HCT116 (cell line): ENCODE results near the gene INCENP. TPM values are rescaled to one million over a fixed set of nuclear protein-coding genes. Genes with fewer than 3 reads are reported as not detected.

Experiments used
- ATAC-seq: fragments of 200-7000 bp; cut with Tn5 transposase; 2 replicates; pipeline ENCODE4 v1.9.1; 2020; ENCODE audit warnings: mild to moderate bottlenecking, moderate library complexity
- BruUV-seq: library from RNA; stranded (reverse); fragments of 400-500 nt; replicated peaks from 2 replicates; lab custom pipeline; 2021; lab: Mats Ljungman, UMichigan
- CTCF ChIA-PET: fragments of 300-600 bp; sonication (Branson Sonifier 250); formaldehyde crosslinking; loops from one replicate; lab custom pipeline; 2021; ENCODE audit warnings: antibody characterized with exemption; lab: Charles Lee
- POLR2A ChIA-PET: fragments of 300-600, 350-600 bp; sonication (Branson Sonifier 250); formaldehyde crosslinking; loops from one replicate; lab custom pipeline; 2021; ENCODE audit warnings: antibody characterized with exemption; lab: Charles Lee
- RAD21 ChIA-PET, 2 experiments: fragments of 300-600 bp; sonication (Branson Sonifier 250); formaldehyde crosslinking; loops; one replicate each; lab custom pipeline; 2023; ENCODE audit warnings: low total read pairs in 2 of 2; ENCODE audit not compliant: uncharacterized antibody in 2 of 2, unreplicated experiment in 2 of 2, low non-redundant PET in 1 of 2; lab: Charles Lee
- DNase-seq: peaks from one replicate; pipeline ENCODE4 v3.0.0-alpha.2; 2010; ENCODE audit warnings: low read depth, low spot score
- H2AFZ ChIP-seq: fragments of 200-600 bp; shearing (Covaris generic), sonication (generic); 2 replicates; pipeline ENCODE4 v1.6.1; 2017; ENCODE audit warnings: low read depth, mixed run types, mixed read lengths, antibody characterized with exemption, low read length; ENCODE audit not compliant: poor library complexity, severe bottlenecking
- H3K27ac ChIP-seq: 2 replicates; pipeline ENCODE4 v1.5.1; 2012; ENCODE audit warnings: low read depth, low read length
- H3K27me3 ChIP-seq: fragments of 200-600 bp; sonication (generic); 2 replicates; pipeline ENCODE4 v1.6.1; 2016; ENCODE audit warnings: mixed run types, low read length, mixed read lengths; ENCODE audit not compliant: insufficient read depth
- H3K36me3 ChIP-seq, 2 experiments: fragments of 200-500 bp in 1 of 2; fragments of 200-600 bp in 1 of 2; sonication (Bioruptor generic) in 1 of 2; sonication (generic) in 1 of 2; 2 replicates each; pipeline versions ENCODE4 v1.5.1 to v1.6.1; 2014 to 2016; ENCODE audit warnings: low read length in 2 of 2, inconsistent platforms in 1 of 2, mixed read lengths in 1 of 2, mixed run types in 1 of 2; ENCODE audit not compliant: insufficient read depth in 2 of 2, control insufficient read depth in 1 of 2
- H3K4me1 ChIP-seq, 2 experiments: fragments of 200-600 bp in 1 of 2; sonication (generic) in 1 of 2; 2 replicates each; pipeline versions ENCODE4 v1.5.1 to v1.6.1; 2012 to 2017; ENCODE audit warnings: low read length in 2 of 2, inconsistent platforms in 1 of 2, mild to moderate bottlenecking in 1 of 2, mixed read lengths in 1 of 2, mixed run types in 1 of 2, moderate library complexity in 1 of 2; ENCODE audit not compliant: insufficient read depth in 2 of 2, control insufficient read depth in 1 of 2
- H3K4me2 ChIP-seq: fragments of 200-600 bp; sonication (generic); 2 replicates; pipeline ENCODE4 v1.6.1; 2017; ENCODE audit warnings: mixed run types, low read length, mixed read lengths
- H3K4me3 ChIP-seq, 2 experiments: fragments of 200-600 bp in 1 of 2; sonication (generic) in 1 of 2; replicated peaks in 1 of 2; 2 replicates each; pipeline ENCODE4 v1.5.1; 2011 to 2016; ENCODE audit warnings: low read length in 2 of 2, control low read depth in 1 of 2, low read depth in 1 of 2, mild to moderate bottlenecking in 1 of 2, mixed read lengths in 1 of 2, mixed run types in 1 of 2
- H3K79me2 ChIP-seq: fragments of 200-600 bp; sonication (generic); 2 replicates; pipeline ENCODE4 v1.6.1; 2017; ENCODE audit warnings: mild to moderate bottlenecking, mixed run types, low read length, moderate library complexity, mixed read lengths; ENCODE audit not compliant: insufficient read depth
- H3K9ac ChIP-seq: fragments of 200-600 bp; sonication (generic); 2 replicates; pipeline ENCODE4 v1.6.1; 2016; ENCODE audit warnings: low read length, mixed read lengths
- H3K9me2 ChIP-seq: fragments of 200-600 bp; sonication (generic), shearing (Covaris generic); 2 replicates; pipeline ENCODE4 v1.6.1; 2017; ENCODE audit warnings: mixed run types, mild to moderate bottlenecking, moderate library complexity; ENCODE audit not compliant: insufficient read depth
- H3K9me3 ChIP-seq, 2 experiments: fragments of 200-500 bp in 1 of 2; fragments of 200-600 bp in 1 of 2; sonication (Bioruptor generic) in 1 of 2; sonication (generic) in 1 of 2; 2 replicates each; pipeline ENCODE4 v1.6.1; 2014 to 2017; ENCODE audit warnings: low read length in 2 of 2, mixed read lengths in 2 of 2, inconsistent platforms in 1 of 2, low read depth in 1 of 2, mild to moderate bottlenecking in 1 of 2, mixed run types in 1 of 2, moderate library complexity in 1 of 2; ENCODE audit not compliant: control insufficient read depth in 1 of 2, insufficient read depth in 1 of 2
- H4K20me1 ChIP-seq: fragments of 200-600 bp; sonication (generic), shearing (Covaris generic); 2 replicates; pipeline ENCODE4 v1.6.1; 2017; ENCODE audit warnings: mixed run types, mild to moderate bottlenecking, moderate library complexity; ENCODE audit not compliant: insufficient read depth
- CBX3 ChIP-seq: IDR thresholded peaks from 2 replicates; pipeline ENCODE4 v1.6.1; 2012; ENCODE audit warnings: low read depth
- CEBPB ChIP-seq: IDR thresholded peaks from 2 replicates; pipeline ENCODE4 v1.6.1; 2012; ENCODE audit warnings: low read depth
- EGR1 ChIP-seq: IDR thresholded peaks from 2 replicates; pipeline ENCODE4 v1.6.1; 2012; ENCODE audit warnings: low read depth
- ELF1 ChIP-seq: IDR thresholded peaks from 2 replicates; pipeline ENCODE4 v1.6.1; 2012; ENCODE audit warnings: low read depth, borderline replicate concordance
- EZH2 ChIP-seq: fragments of 200-600 bp; sonication (generic); IDR thresholded peaks from 2 replicates; pipeline ENCODE4 v1.6.1; 2017; ENCODE audit warnings: antibody characterized with exemption, mixed run types
- FOSL1 ChIP-seq: IDR thresholded peaks from 2 replicates; pipeline ENCODE4 v1.6.1; 2012; ENCODE audit warnings: low read depth
- POLR2AphosphoS5 ChIP-seq: IDR thresholded peaks from 2 replicates; pipeline ENCODE4 v1.6.1; 2011; ENCODE audit warnings: mild to moderate bottlenecking, low read depth, low read length, moderate library complexity
- REST ChIP-seq: IDR thresholded peaks from 2 replicates; pipeline ENCODE4 v1.6.1; 2012; ENCODE audit warnings: low read depth
- SRF ChIP-seq: IDR thresholded peaks from 2 replicates; pipeline ENCODE4 v1.6.1; 2012; ENCODE audit warnings: low read depth
- YY1 ChIP-seq: IDR thresholded peaks from 2 replicates; pipeline ENCODE4 v1.6.1; 2011; ENCODE audit warnings: low read length, low read depth, moderate library complexity, mild to moderate bottlenecking; ENCODE audit not compliant: insufficient replicate concordance; ENCODE audit errors: extremely low read depth
- ZFX ChIP-seq: fragments of 450-650 bp; IDR thresholded peaks from 2 replicates; pipeline ENCODE4 v1.6.1; 2017
- intact Hi-C: fragments of 100-400 bp; cut with micrococcal nuclease; formaldehyde crosslinking; loops from 2 replicates; pipeline ENCODE4 v1.10.0; 2022
- total RNA-seq: library from RNA; stranded (reverse); gene quantifications from one replicate; pipeline ENCODE4 v1.2.1, GENCODE V29; 2021; ENCODE audit not compliant: unreplicated experiment
- TF ChIP-seq, protein P1 (sequence below), 3 experiments: fragments of 200-600 bp in 1 of 3; sonication (generic) in 1 of 3; IDR thresholded peaks in 2 of 3; conservative IDR thresholded peaks in 1 of 3; 2 replicates each; pipeline ENCODE4 v1.5.1; 2012 to 2017; ENCODE audit warnings: low read depth in 2 of 3, low read length in 2 of 3, antibody characterized with exemption in 1 of 3, borderline replicate concordance in 1 of 3, control low read depth in 1 of 3, mild to moderate bottlenecking in 1 of 3, mixed read lengths in 1 of 3, mixed run types in 1 of 3, moderate library complexity in 1 of 3; ENCODE audit not compliant: insufficient read depth in 1 of 3
- TF ChIP-seq, protein P2 (sequence below): IDR thresholded peaks from 2 replicates; pipeline ENCODE4 v1.6.1; 2011; ENCODE audit warnings: mild to moderate bottlenecking, low read length, moderate library complexity; ENCODE audit not compliant: insufficient replicate concordance; ENCODE audit errors: extremely low read depth
- TF ChIP-seq, protein P3 (sequence below): IDR thresholded peaks from 2 replicates; pipeline ENCODE4 v1.6.1; 2012

Gene INCENP
- total RNA-seq, 1 experiment from 2014 or later: 118 TPM

DNA sequence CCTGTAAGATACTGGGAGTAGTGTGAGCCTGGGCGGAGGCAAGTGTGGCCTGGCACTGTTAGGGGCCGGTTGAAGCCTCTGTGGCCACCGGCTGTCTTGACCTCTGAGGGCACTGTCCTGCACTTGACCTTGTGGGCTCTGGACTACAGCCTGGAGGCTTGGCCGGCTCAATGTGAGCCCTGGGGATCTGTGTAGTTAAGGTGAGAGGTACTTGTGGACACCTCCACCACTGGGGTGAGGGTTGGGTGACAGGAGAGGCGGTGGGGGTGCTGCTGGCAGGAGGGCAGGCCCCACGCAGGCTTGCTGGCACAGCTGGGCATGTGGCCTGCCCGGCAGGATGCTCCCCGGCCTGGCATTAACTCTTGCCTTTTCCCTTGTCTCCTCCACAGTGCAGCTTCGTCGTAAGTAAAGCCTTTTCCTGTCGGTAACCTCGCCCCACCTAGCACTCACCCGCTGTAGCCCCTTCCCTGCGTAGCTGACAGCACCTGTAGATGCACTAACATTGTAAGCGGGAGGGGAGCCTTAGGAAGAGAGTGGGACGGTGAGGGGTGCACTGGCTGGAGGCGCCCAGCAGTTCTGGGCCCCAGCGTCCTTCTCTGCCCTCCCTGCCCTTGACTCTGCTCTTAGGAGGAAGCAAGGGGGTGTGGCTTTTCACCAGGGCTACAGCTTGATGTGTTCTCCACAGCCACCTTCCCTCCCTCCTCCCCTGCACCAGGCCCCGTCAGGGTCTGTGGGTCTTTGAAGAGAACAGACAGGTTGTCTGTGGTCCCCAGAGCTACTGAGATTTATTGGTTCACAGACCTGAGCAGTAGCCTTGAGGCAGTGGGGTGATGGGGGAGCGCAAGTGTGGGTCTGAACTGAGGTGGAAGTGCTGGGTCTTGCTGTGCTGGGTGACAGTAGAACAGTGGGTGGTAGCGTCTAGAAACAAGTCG lies 17.6 kb downstream of the INCENP start:
- no peak overlapping the region for H3K9ac ChIP-seq
- CTCF ChIA-PET: no interaction called here

More for the DNA sequence above, 17.6 kb downstream of the INCENP start:
- no peaks in the 10 kb centered on the region for H3K9me3 ChIP-seq
- H2AFZ ChIP-seq: no peak overlapping the region
- no peaks in the 10 kb centered on the region for H3K27me3 ChIP-seq
- H3K27ac ChIP-seq: no peak overlapping the region
- H3K36me3 ChIP-seq: peaks cover 51 to 58% of the 10 kb centered on the region in 2 experiments; a peak in 3 of 4 replicates
- no peaks in the 10 kb centered on the region for H3K4me1 ChIP-seq
- TF ChIP-seq, protein P1, sequence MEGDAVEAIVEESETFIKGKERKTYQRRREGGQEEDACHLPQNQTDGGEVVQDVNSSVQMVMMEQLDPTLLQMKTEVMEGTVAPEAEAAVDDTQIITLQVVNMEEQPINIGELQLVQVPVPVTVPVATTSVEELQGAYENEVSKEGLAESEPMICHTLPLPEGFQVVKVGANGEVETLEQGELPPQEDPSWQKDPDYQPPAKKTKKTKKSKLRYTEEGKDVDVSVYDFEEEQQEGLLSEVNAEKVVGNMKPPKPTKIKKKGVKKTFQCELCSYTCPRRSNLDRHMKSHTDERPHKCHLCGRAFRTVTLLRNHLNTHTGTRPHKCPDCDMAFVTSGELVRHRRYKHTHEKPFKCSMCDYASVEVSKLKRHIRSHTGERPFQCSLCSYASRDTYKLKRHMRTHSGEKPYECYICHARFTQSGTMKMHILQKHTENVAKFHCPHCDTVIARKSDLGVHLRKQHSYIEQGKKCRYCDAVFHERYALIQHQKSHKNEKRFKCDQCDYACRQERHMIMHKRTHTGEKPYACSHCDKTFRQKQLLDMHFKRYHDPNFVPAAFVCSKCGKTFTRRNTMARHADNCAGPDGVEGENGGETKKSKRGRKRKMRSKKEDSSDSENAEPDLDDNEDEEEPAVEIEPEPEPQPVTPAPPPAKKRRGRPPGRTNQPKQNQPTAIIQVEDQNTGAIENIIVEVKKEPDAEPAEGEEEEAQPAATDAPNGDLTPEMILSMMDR (IDR thresholded peaks at IDR 0.05 in 2 of 3, conservative IDR thresholded peaks at IDR 0.05 in 1 of 3; ENCODE audit: borderline replicate concordance in 1 of 3, insufficient read depth in 1 of 3, low read depth in 2 of 3, low read length in 2 of 3): no peak
- no peak for TF ChIP-seq REST
- no peak for TF ChIP-seq ELF1
- no peak for TF ChIP-seq POLR2AphosphoS5
- TF ChIP-seq FOSL1: no peak
- TF ChIP-seq, protein P2, sequence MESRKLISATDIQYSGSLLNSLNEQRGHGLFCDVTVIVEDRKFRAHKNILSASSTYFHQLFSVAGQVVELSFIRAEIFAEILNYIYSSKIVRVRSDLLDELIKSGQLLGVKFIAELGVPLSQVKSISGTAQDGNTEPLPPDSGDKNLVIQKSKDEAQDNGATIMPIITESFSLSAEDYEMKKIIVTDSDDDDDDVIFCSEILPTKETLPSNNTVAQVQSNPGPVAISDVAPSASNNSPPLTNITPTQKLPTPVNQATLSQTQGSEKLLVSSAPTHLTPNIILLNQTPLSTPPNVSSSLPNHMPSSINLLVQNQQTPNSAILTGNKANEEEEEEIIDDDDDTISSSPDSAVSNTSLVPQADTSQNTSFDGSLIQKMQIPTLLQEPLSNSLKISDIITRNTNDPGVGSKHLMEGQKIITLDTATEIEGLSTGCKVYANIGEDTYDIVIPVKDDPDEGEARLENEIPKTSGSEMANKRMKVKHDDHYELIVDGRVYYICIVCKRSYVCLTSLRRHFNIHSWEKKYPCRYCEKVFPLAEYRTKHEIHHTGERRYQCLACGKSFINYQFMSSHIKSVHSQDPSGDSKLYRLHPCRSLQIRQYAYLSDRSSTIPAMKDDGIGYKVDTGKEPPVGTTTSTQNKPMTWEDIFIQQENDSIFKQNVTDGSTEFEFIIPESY: no peak
- TF ChIP-seq, protein P3, sequence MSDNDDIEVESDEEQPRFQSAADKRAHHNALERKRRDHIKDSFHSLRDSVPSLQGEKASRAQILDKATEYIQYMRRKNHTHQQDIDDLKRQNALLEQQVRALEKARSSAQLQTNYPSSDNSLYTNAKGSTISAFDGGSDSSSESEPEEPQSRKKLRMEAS: no peak
- no peak for TF ChIP-seq CEBPB
- no peak for TF ChIP-seq CBX3
- TF ChIP-seq SRF: no peak
- TF ChIP-seq YY1: no peak
- TF ChIP-seq EGR1: no peak
- TF ChIP-seq ZFX: no peak
- TF ChIP-seq EZH2: no peak
- H4K20me1 ChIP-seq: no peaks in the 10 kb centered on the region
- DNase-seq: no peak
- H3K9me2 ChIP-seq: no peaks in the 10 kb centered on the region
- ChIA-PET POLR2A (no interaction called here), RAD21 (no interaction called here)
- ATAC-seq: no peak
- no peak overlapping the region for H3K4me2 ChIP-seq
- peaks cover 22% of the 10 kb centered on the region for H3K79me2 ChIP-seq
- H3K4me3 ChIP-seq: no peak overlapping the region
- intact Hi-C loops: no loop called here
- BruUV-seq: no TSS peak
